K562 (cell line): ENCODE data around the gene TUBGCP6. TPM values are rescaled to one million over a fixed set of nuclear protein-coding genes. Genes with fewer than 3 reads are reported as not detected.

Experiments used
- CREB5 ChIP-seq: fragments of 250-450 bp; sonication (Bioruptor Pico); IDR thresholded peaks from 2 replicates; pipeline ENCODE4 v1.5.0; 2020; ENCODE audit warnings: mild to moderate bottlenecking
- E4F1 ChIP-seq: fragments of 250-450 bp; sonication (Bioruptor Pico); IDR thresholded peaks from 2 replicates; pipeline ENCODE4 v1.5.0; 2021; ENCODE audit warnings: mild to moderate bottlenecking, borderline replicate concordance
- GABPA ChIP-seq: fragments of 200-800 bp; sonication (Bioruptor generic); conservative IDR thresholded peaks from 2 replicates; pipeline ENCODE4 v1.6.1; 2016; ENCODE audit warnings: low read depth, missing genetic modification characterization, missing compliant biosample characterization
- MAFG ChIP-seq: fragments of 450-650 bp; conservative IDR thresholded peaks from 2 replicates; pipeline ENCODE4 v1.6.1; 2016; ENCODE audit warnings: missing genetic modification characterization, missing compliant biosample characterization
- NCOA4 ChIP-seq: fragments of 450-650 bp; IDR thresholded peaks from 2 replicates; pipeline ENCODE4 v1.6.1; 2018; ENCODE audit warnings: mild to moderate bottlenecking; ENCODE audit not compliant: partially characterized antibody
- PKNOX1 ChIP-seq: fragments of 450-650 bp; IDR thresholded peaks from 2 replicates; pipeline ENCODE4 v1.6.1; 2016
- POLR2G ChIP-seq: fragments of 200-400 bp; formaldehyde crosslinking; IDR thresholded peaks from 2 replicates; pipeline ENCODE4 v1.6.1; 2017; ENCODE audit warnings: low read depth, mild to moderate bottlenecking, antibody characterized with exemption, low read length, moderate library complexity
- RAD21 ChIP-seq, 2 experiments: fragments of 250-450 bp in 1 of 2; fragments of 450-650 bp in 1 of 2; sonication (Bioruptor Pico) in 1 of 2; formaldehyde crosslinking in 1 of 2; IDR thresholded peaks in 1 of 2; conservative IDR thresholded peaks in 1 of 2; 2 replicates each; pipeline versions ENCODE4 v1.4.0 to v1.8.0; 2020 to 2022; ENCODE audit warnings: mild to moderate bottlenecking in 2 of 2, moderate library complexity in 1 of 2
- SIN3A ChIP-seq, 2 experiments: fragments of 150-350 bp in 1 of 2; IDR thresholded peaks; 2 replicates each; pipeline ENCODE4 v1.6.1; 2011 to 2016; ENCODE audit warnings: borderline replicate concordance in 2 of 2, low read depth in 2 of 2, low read length in 2 of 2, mild to moderate bottlenecking in 2 of 2, moderate library complexity in 2 of 2; ENCODE audit not compliant: control insufficient read depth in 1 of 2
- TEAD2 ChIP-seq: fragments of 450-650 bp; IDR thresholded peaks from 2 replicates; pipeline ENCODE4 v1.6.1; 2016; ENCODE audit warnings: missing genetic modification characterization, control low read depth, missing compliant biosample characterization
- TFAM ChIP-seq: fragments of 250-450 bp; sonication (Bioruptor Pico); conservative IDR thresholded peaks from 2 replicates; pipeline ENCODE4 v1.5.0; 2021; ENCODE audit warnings: mild to moderate bottlenecking, moderate library complexity
- U2AF2 ChIP-seq: fragments of 200-400 bp; formaldehyde crosslinking; optimal IDR thresholded peaks from 2 replicates; pipeline ENCODE3; 2017; ENCODE audit warnings: low read depth, mild to moderate bottlenecking, low read length
- ZNF324 ChIP-seq: fragments of 250-450 bp; sonication (Bioruptor Pico); IDR thresholded peaks from 2 replicates; pipeline ENCODE4 v1.4.0; 2020; ENCODE audit warnings: mild to moderate bottlenecking
- ZNF740 ChIP-seq, 3 experiments: fragments of 200-800 bp in 1 of 3; sonication (Bioruptor generic) in 1 of 3; sonication (generic) in 1 of 3; formaldehyde crosslinking in 1 of 3; IDR thresholded peaks; 2 replicates each; pipeline versions ENCODE4 v1.6.1 to v1.8.0; 2016 to 2022; ENCODE audit warnings: mild to moderate bottlenecking in 2 of 3, missing compliant biosample characterization in 2 of 3, missing genetic modification characterization in 2 of 3, missing genetic modification reagents in 1 of 3
- polyA plus RNA-seq, 8 experiments: library from polyadenylated mRNA; depleted of rRNA in 4 of 8; stranded (reverse) in 5 of 8; unstranded in 3 of 8; fragments of >200 nt; fragmentation: Nextera tagmentation in 2 of 8; fragmentation: Illumina TruSeq in 1 of 8; extraction: Ambion mirVana in 2 of 8; extraction: Trizol in 1 of 8; gene quantifications; 2 replicates each; pipeline versions ENCODE4 v1.2.1 to v1.2.3, GENCODE V29; 2011 to 2014; ENCODE audit warnings: inconsistent platforms in 1 of 8, missing spikeins in 1 of 8
- total RNA-seq, 7 experiments: library from RNA; depleted of rRNA in 6 of 7; stranded (reverse); fragments of >200 nt in 6 of 7; fragmentation: Illumina TruSeq in 2 of 7; extraction: Trizol in 2 of 7; gene quantifications; 2 replicates each; pipeline versions ENCODE4 v1.2.1 to v1.2.3, GENCODE V29; 2011 to 2021; ENCODE audit warnings: low replicate concordance in 1 of 7

The TUBGCP6 gene
- total and polyA plus RNA-seq, 9 of the 15 experiments (the other 6 are each of a cell fraction or from before 2014, with no cell fraction given): 0.76 to 33.0 (median 10.1) TPM

- TF ChIP-seq ZNF740 (CRISPR knock-in tag; IDR thresholded peaks at IDR 0.05) (peak; percentile 66), ZNF740 (tag; IDR thresholded peaks at IDR 0.05) (peak in 1 of 2 experiments; percentile 64; a peak in 2 of 4 replicates), CREB5 (CRISPR knock-in tag) (no peak), E4F1 (no peak), U2AF2 (no peak), TEAD2 (no peak), POLR2G (0 out of 2 replicates have a peak, but pooled peaks have one; percentile 17), PKNOX1 (no peak), SIN3A (IDR thresholded peaks at IDR 0.05; ENCODE audit: borderline replicate concordance in 2 of 2, control insufficient read depth in 1 of 2, low read depth in 2 of 2, low read length in 2 of 2) (no peak), ZNF324 (CRISPR knock-in tag) (no peak), GABPA (tag) (peak; percentile 70), TFAM (CRISPR knock-in tag) (no peak), NCOA4 (no peak), MAFG (no peak), RAD21 (CRISPR knock-in tag; conservative IDR thresholded peaks at IDR 0.05 in 1 of 2, IDR thresholded peaks at IDR 0.05 in 1 of 2) (no peak)
- TF ChIP-seq, all 486 proteins: peak for 10
Measured at GRCh38 chr22:50269970-50270665, 25.3 kb upstream of the TUBGCP6 start, which contains the start of gene MAPK11 (continued).
